ENCODE measurements around the gene CATSPER1. TPM values are rescaled to one million over a fixed set of nuclear protein-coding genes. Genes with fewer than 3 reads are reported as not detected.

CATSPER1 gene
- 0.29 TPM in 1 of 2 replicates, not detected in the other for total RNA-seq

GRCh38 chr11:66026017-66026529 lies at the start of gene CATSPER1:
CATSPER1 (minus strand) TSS chr11:66026479; CDS start chr11:66026379, 100 bp downstream.
- H3K36me3 ChIP-seq (ENCODE audit: control insufficient read depth, insufficient read depth, low read length) = no peaks in the 10 kb centered on the region
- no peak for TF ChIP-seq CTCF (IDR thresholded peaks at IDR 0.05; ENCODE audit: insufficient read depth, low read length, poor library complexity, severe bottlenecking)
- no peak for DNase-seq (ENCODE audit: low read depth)

GRCh38 chr11:66075273-66075672 lies 49.0 kb upstream of the CATSPER1 start:
- TF ChIP-seq CTCF (IDR thresholded peaks at IDR 0.05; ENCODE audit: insufficient read depth, low read length, poor library complexity, severe bottlenecking) = no peak
- no peak for DNase-seq (ENCODE audit: low read depth)
- Histone ChIP-seq H3K4me3 (ENCODE audit: low read depth, low read length) (no peak overlapping the region), H3K36me3 (ENCODE audit: control insufficient read depth, insufficient read depth, low read length) (peaks cover 2% of the 10 kb centered on the region), H3K27me3 (ENCODE audit: control insufficient read depth, insufficient read depth, low read length) (no peaks in the 10 kb centered on the region)

More at GRCh38 chr11:66026017-66026529, at the start of gene CATSPER1:
- Histone ChIP-seq H3K4me3 (ENCODE audit: low read depth, low read length) (no peak within 1 kb of the TSS), H3K27me3 (ENCODE audit: control insufficient read depth, insufficient read depth, low read length) (peaks cover 4% of the 10 kb centered on the region)

GRCh38 chr11:66073669-66074068 lies 47.4 kb upstream of the CATSPER1 start:
- Histone ChIP-seq H3K27me3 (ENCODE audit: control insufficient read depth, insufficient read depth, low read length) (no peaks in the 10 kb centered on the region), H3K4me3 (ENCODE audit: low read depth, low read length) (no peak overlapping the region), H3K36me3 (ENCODE audit: control insufficient read depth, insufficient read depth, low read length) (peaks cover 3% of the 10 kb centered on the region)
- TF ChIP-seq CTCF (IDR thresholded peaks at IDR 0.05; ENCODE audit: insufficient read depth, low read length, poor library complexity, severe bottlenecking) = no peak
- no peak for DNase-seq (ENCODE audit: low read depth)

- Histone ChIP-seq H3K27me3 (ENCODE audit: control insufficient read depth, insufficient read depth, low read length) (no peaks in the 10 kb centered on the region), H3K36me3 (ENCODE audit: control insufficient read depth, insufficient read depth, low read length) (peaks cover 4% of the 10 kb centered on the region), H3K4me3 (ENCODE audit: low read depth, low read length) (no peak overlapping the region)
- TF ChIP-seq CTCF (IDR thresholded peaks at IDR 0.05; ENCODE audit: insufficient read depth, low read length, poor library complexity, severe bottlenecking) = no peak
- no peak for DNase-seq (ENCODE audit: low read depth)
These were observed 46.2 kb upstream of the CATSPER1 start for GRCh38 chr11:66072518-66072917.

- H3K27me3 ChIP-seq (ENCODE audit: control insufficient read depth, insufficient read depth, low read length) = no peaks in the 10 kb centered on the region
- DNase-seq (ENCODE audit: low read depth) = no peak
- no peak for TF ChIP-seq CTCF (IDR thresholded peaks at IDR 0.05; ENCODE audit: insufficient read depth, low read length, poor library complexity, severe bottlenecking)
- H3K36me3 ChIP-seq (ENCODE audit: control insufficient read depth, insufficient read depth, low read length) = peaks cover 4% of the 10 kb centered on the region
- no peak overlapping the region for H3K4me3 ChIP-seq (ENCODE audit: low read depth, low read length)
These were observed 45.8 kb upstream of the CATSPER1 start for GRCh38 chr11:66072081-66072480.

GRCh38 chr11:66071381-66071801 lies 45.1 kb upstream of the CATSPER1 start:
- no peak for TF ChIP-seq CTCF (IDR thresholded peaks at IDR 0.05; ENCODE audit: insufficient read depth, low read length, poor library complexity, severe bottlenecking)
- Histone ChIP-seq H3K4me3 (ENCODE audit: low read depth, low read length) (peak overlapping the region; percentile 79), H3K27me3 (ENCODE audit: control insufficient read depth, insufficient read depth, low read length) (no peaks in the 10 kb centered on the region), H3K36me3 (ENCODE audit: control insufficient read depth, insufficient read depth, low read length) (peaks cover 4% of the 10 kb centered on the region)
- DNase-seq (ENCODE audit: low read depth) = no peak

Data from kidney epithelial cell (primary cell).